Activated T-helper 2 cell treated with anti-CD3 and anti-CD28 coated beads, Interferon-gamma antibody, Interleukin-2, Interleukin-4, amounts not matched to agents 10 μg/mL and 5 μg/mL and 100 μg/mL, durations not matched to agents 14 hours and 24 hours and 36 hours (primary cell): ENCODE results near the gene ITSN2. TPM values are rescaled to one million over a fixed set of nuclear protein-coding genes. Genes with fewer than 3 reads are reported as not detected.

ENCODE experiments used
- DNase-seq: peaks from one replicate; pipeline ENCODE4 v3.0.0; 2021; ENCODE audit warnings: low spot score
- H3K27ac Mint-ChIP-seq: one replicate; pipeline ENCODE4 v1.8.0; 2021; ENCODE audit warnings: mixed read lengths
- H3K27me3 Mint-ChIP-seq: one replicate; pipeline ENCODE4 v1.8.0; 2021; ENCODE audit warnings: low read depth, mixed read lengths
- H3K36me3 Mint-ChIP-seq: one replicate; pipeline ENCODE4 v1.8.0; 2021; ENCODE audit warnings: low read depth, mixed read lengths
- H3K4me1 Mint-ChIP-seq: one replicate; pipeline ENCODE4 v1.8.0; 2021; ENCODE audit warnings: low read depth, mixed read lengths
- H3K4me3 Mint-ChIP-seq: one replicate; pipeline ENCODE4 v1.8.0; 2021; ENCODE audit warnings: low read depth, mild to moderate bottlenecking, moderate library complexity, mixed read lengths
- H3K9me3 Mint-ChIP-seq: one replicate; pipeline ENCODE4 v1.8.0; 2021; ENCODE audit warnings: mixed read lengths
- intact Hi-C: fragments of 100-400 bp; cut with micrococcal nuclease; formaldehyde crosslinking; loops from one replicate; pipeline ENCODE4 v1.15.1; 2023
- total RNA-seq: library from RNA; stranded (reverse); gene quantifications from 2 replicates; pipeline ENCODE4 v1.2.3, GENCODE V29; 2022

ITSN2 gene
- total RNA-seq, 1 donor from 2014 or later = 53.2 TPM

DNA sequence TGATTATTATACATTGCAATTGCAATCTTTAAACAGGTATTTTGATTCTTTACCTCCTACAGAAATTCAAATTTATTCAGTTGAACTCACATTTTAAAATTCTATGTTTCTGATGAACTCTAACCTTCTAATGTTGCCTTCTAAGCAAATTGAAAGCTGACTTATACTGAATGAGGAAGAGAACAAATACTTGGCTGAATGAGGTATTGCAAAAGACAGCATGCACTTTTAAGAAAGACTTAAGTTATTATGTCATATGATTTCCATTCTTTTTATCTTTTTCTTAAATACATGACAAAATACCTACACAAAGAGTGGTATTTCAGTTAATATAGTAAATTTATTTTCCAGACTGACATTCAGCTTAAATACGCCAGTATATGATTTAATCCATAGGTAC lies 120.8 kb downstream of the ITSN2 start:
- Mint-ChIP-seq H3K9me3 (no peaks in the 10 kb centered on the region), H3K27me3 (no peaks in the 10 kb centered on the region), H3K4me1 (no peaks in the 10 kb centered on the region), H3K36me3 (peaks cover 29% of the 10 kb centered on the region), H3K4me3 (no peak overlapping the region), H3K27ac (no peak overlapping the region)
- no peak for DNase-seq
- intact Hi-C loops = no loop called here

GRCh38 chr2:24238158-24238557 lies 122.2 kb downstream of the ITSN2 start:
- Mint-ChIP-seq H3K27ac (no peak overlapping the region), H3K4me3 (no peak overlapping the region), H3K27me3 (no peaks in the 10 kb centered on the region), H3K36me3 (peaks cover 20% of the 10 kb centered on the region), H3K4me1 (no peaks in the 10 kb centered on the region), H3K9me3 (no peaks in the 10 kb centered on the region)
- DNase-seq = no peak
- intact Hi-C loops = no loop called here

DNA sequence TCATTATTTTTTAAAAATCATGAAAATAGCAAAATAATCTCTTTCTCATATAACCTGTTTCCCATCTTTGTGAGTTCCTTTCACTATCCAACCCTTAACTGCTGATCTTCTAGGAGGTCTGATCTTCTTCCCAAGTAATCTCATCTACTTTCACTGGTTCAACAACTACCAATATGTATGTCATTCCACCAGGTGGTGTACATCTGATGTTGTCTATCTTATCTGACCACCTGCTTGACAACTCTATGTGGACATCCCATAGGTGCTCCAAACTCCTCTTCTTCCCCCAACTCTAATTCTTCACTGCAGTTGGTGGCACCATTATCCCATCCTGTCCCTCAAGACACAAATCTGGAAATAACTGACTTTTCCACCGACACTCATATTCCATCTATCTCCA lies 123.0 kb downstream of the ITSN2 start:
- Mint-ChIP-seq H3K4me3 (no peak overlapping the region), H3K36me3 (peaks cover 13% of the 10 kb centered on the region), H3K27ac (no peak overlapping the region), H3K4me1 (no peaks in the 10 kb centered on the region), H3K27me3 (no peaks in the 10 kb centered on the region), H3K9me3 (no peaks in the 10 kb centered on the region)
- no peak for DNase-seq
- intact Hi-C loops = no loop called here

DNA sequence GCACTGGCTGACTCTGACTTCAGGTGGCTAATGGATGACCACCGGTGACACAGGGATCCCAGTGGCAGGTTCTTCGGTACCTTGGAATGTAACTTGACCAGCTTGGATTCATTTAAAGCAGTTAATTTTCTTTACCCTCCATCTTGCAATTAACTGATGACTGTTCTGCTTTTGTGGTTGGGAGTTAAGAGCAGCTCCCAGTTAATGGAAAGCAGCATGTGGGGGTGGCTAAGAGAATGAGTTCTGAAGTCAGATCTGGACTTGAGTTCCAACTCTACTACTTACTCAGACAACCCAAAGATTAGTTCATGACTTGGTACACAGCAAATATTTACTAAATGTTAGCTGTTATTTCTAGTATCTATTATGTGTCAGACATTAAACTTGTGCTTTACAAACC lies 127.0 kb downstream of the ITSN2 start:
- intact Hi-C loops = no loop called here
- Mint-ChIP-seq H3K27me3 (no peaks in the 10 kb centered on the region), H3K9me3 (no peaks in the 10 kb centered on the region), H3K4me1 (no peaks in the 10 kb centered on the region), H3K27ac (no peak overlapping the region), H3K4me3 (no peak overlapping the region), H3K36me3 (peaks cover 4% of the 10 kb centered on the region)
- no peak for DNase-seq

DNA sequence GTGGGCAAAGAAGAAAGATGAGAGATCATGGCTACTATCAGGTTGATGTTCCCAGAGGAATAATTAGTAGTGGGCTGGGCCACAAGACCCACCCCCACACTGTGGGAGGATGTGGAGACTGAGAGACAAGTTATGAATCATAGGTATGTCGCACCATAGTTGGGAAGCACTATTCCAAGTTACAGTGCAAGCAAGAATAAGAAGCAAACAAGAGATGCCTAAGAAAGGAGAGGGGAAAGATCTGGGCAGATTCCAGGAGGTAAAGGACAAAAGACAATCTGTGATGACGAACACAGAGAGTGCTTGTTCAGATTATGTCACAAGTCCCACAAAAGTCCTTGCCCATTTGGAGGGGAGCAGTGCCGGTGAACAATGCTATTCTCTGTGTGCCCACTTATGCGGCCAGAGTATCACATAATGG lies 128.9 kb downstream of the ITSN2 start:
- no peak for DNase-seq
- Mint-ChIP-seq H3K27me3 (no peaks in the 10 kb centered on the region), H3K4me3 (no peak overlapping the region), H3K27ac (no peak overlapping the region), H3K9me3 (no peaks in the 10 kb centered on the region), H3K36me3 (no peaks in the 10 kb centered on the region), H3K4me1 (no peaks in the 10 kb centered on the region)
- intact Hi-C loops = no loop called here

- intact Hi-C loops = loop anchor here (5.0 kb wide), 1 partner anchor 154 kb away; no protein-coding TSS in a partner anchor
- Mint-ChIP-seq H3K36me3 (no peaks in the 10 kb centered on the region), H3K27me3 (no peaks in the 10 kb centered on the region), H3K9me3 (no peaks in the 10 kb centered on the region), H3K4me1 (no peaks in the 10 kb centered on the region), H3K27ac (no peak overlapping the region), H3K4me3 (no peak overlapping the region)
- no peak for DNase-seq
Measured at GRCh38 chr2:24228470-24228869, 131.9 kb downstream of the ITSN2 start.

- intact Hi-C loops = loop anchor here (5.0 kb wide), 1 partner anchor 157 kb away; no protein-coding TSS in a partner anchor
- no peaks in the 10 kb centered on the region for H3K9me3 Mint-ChIP-seq
- H3K27ac Mint-ChIP-seq = no peak overlapping the region
- H3K36me3 Mint-ChIP-seq = no peaks in the 10 kb centered on the region
- no peak for DNase-seq
- no peak overlapping the region for H3K4me3 Mint-ChIP-seq
- H3K4me1 Mint-ChIP-seq = no peaks in the 10 kb centered on the region
- no peaks in the 10 kb centered on the region for H3K27me3 Mint-ChIP-seq
Measured at GRCh38 chr2:24225499-24226242, 134.7 kb downstream of the ITSN2 start.

DNA sequence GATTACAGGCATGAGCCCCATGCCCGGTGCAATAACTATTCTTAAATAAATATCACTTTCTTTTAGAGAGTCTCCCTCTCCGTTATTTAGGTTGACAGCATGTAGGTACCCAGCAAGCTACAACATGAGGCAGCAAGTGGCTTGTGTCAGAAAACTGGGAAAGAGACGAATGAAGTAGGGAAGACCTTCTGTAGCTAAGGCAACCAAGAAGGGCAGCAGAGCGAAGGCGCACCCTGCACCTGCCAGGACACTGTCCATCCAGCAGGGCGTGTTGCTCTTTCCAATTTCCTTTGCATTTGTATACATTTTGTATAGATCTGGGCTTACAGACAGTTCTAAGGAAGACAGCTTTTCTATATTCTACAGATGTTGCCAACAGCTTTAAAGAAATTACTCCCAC lies 137.4 kb downstream of the ITSN2 start:
- Mint-ChIP-seq H3K4me3 (no peak overlapping the region), H3K27ac (no peak overlapping the region), H3K4me1 (no peaks in the 10 kb centered on the region), H3K36me3 (no peaks in the 10 kb centered on the region), H3K27me3 (no peaks in the 10 kb centered on the region), H3K9me3 (no peaks in the 10 kb centered on the region)
- DNase-seq = no peak
- intact Hi-C loops = no loop called here

DNA sequence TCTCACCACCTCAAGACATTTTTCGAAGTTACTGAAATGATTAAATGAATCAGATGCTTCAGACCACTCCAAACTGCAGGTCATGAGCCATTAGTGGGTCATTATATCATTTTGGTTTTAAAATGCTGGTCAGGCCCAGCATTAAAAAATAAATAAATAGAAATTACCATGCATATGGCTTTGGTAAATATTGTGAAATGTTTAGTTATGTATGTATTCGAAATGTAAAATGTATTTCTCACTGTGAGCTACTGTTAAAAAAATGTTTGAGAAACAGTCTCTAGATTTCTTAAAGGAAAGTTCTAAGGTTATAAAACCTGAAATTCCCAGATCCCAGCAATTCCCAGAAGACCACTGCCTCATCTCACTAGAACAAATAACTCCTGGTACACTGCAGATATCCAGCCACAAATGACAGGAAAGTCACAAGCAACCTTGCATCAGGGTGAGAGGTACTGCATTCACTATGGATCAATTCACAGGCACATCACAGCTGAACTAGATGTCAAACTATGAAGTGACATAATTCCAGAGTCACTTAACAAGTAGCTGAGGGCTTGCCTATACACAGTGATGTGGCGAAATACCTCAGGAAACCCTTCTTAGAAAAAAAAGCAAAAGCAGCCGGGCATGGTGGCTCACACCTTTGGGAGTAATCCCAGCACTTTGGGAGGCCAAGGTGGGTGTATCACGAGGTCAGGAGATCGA lies 138.8 kb downstream of the ITSN2 start:
- no peak for DNase-seq
- no peaks in the 10 kb centered on the region for H3K27me3 Mint-ChIP-seq
- no peaks in the 10 kb centered on the region for H3K36me3 Mint-ChIP-seq
- H3K27ac Mint-ChIP-seq = no peak overlapping the region
- intact Hi-C loops = no loop called here
- no peaks in the 10 kb centered on the region for H3K4me1 Mint-ChIP-seq
- H3K4me3 Mint-ChIP-seq = no peak overlapping the region
- H3K9me3 Mint-ChIP-seq = no peaks in the 10 kb centered on the region

GRCh38 chr2:24220554-24221291 lies 139.6 kb downstream of the ITSN2 start:
- Mint-ChIP-seq H3K9me3 (no peaks in the 10 kb centered on the region), H3K27ac (no peak overlapping the region), H3K4me1 (no peaks in the 10 kb centered on the region), H3K4me3 (no peak overlapping the region), H3K36me3 (peaks cover 6% of the 10 kb centered on the region), H3K27me3 (no peaks in the 10 kb centered on the region)
- intact Hi-C loops = no loop called here
- DNase-seq = no peak

DNA sequence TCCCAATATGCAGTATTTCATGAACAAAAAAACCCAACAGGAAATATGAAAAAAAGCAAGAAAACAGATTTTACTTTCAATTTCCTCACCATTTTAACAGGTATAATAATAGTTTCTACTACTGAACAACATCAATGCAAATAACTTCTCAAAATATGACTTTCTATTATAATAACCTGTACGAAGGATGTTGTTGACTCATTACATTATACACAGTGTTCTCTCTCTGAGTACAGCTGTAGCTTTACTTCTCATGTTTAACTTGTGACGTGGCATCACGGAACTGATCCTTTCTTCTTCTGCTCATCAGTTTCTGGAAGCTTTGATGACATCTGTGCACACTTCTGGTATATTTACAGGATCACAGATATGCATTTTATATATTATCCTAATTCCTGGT lies 145.5 kb downstream of the ITSN2 start:
- H3K4me1 Mint-ChIP-seq = no peaks in the 10 kb centered on the region
- no peaks in the 10 kb centered on the region for H3K9me3 Mint-ChIP-seq
- intact Hi-C loops = no loop called here
- H3K27ac Mint-ChIP-seq = no peak overlapping the region
- no peaks in the 10 kb centered on the region for H3K27me3 Mint-ChIP-seq
- no peak overlapping the region for H3K4me3 Mint-ChIP-seq
- H3K36me3 Mint-ChIP-seq = peaks cover 24% of the 10 kb centered on the region
- DNase-seq = no peak

GRCh38 chr2:24211408-24211807 lies 148.9 kb downstream of the ITSN2 start:
- H3K9me3 Mint-ChIP-seq = no peaks in the 10 kb centered on the region
- H3K27ac Mint-ChIP-seq = no peak overlapping the region
- no peaks in the 10 kb centered on the region for H3K27me3 Mint-ChIP-seq
- intact Hi-C loops = no loop called here
- no peak for DNase-seq
- H3K4me1 Mint-ChIP-seq = no peaks in the 10 kb centered on the region
- H3K4me3 Mint-ChIP-seq = no peak overlapping the region
- peaks cover 34% of the 10 kb centered on the region for H3K36me3 Mint-ChIP-seq

DNA sequence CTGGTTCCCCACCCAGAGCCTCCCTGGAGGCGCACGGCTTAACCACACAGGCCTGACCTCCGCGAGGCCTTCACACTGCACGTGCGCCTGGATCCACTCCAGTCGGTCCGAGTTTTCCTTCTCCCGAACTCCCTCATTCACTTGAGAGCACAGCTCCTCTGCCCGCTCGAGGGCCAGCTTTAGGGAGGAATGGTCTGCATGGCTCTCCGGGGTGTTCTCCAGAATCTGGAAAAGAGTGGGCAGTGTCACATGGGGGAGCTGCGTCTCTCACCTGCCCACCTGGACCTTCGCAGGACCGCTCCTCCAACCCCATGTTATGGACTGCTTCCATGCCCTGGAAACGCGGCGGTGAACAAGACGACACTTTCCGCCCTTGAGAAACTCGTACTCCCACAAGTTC lies 149.6 kb downstream of the ITSN2 start:
- intact Hi-C loops = no loop called here
- Mint-ChIP-seq H3K36me3 (peaks cover 32% of the 10 kb centered on the region), H3K27ac (no peak overlapping the region), H3K9me3 (no peaks in the 10 kb centered on the region), H3K4me3 (no peak overlapping the region), H3K27me3 (no peaks in the 10 kb centered on the region), H3K4me1 (no peaks in the 10 kb centered on the region)
- DNase-seq = no peak
